AG04449 (cell line): Measurements from ENCODE around the gene MGST2.

Experiments
- CTCF ChIA-PET: fragments of 350-600 bp; formaldehyde crosslinking; extraction: SDS; loops from one replicate; lab custom pipeline; 2021; ENCODE audit warnings: antibody characterized with exemption; lab: Yijun Ruan, JAX
- POLR2A ChIA-PET: fragments of 400-600, 350-600 bp; formaldehyde crosslinking; extraction: SDS; loops from one replicate; lab custom pipeline; 2020; ENCODE audit warnings: antibody characterized with exemption, inconsistent platforms; lab: Yijun Ruan, JAX
- DNase-seq: peaks from one replicate; pipeline ENCODE4 v3.0.0-alpha.2; 2010; ENCODE audit warnings: low read depth, low spot score
- H3K4me3 ChIP-seq: 2 replicates; pipeline ENCODE4 v1.5.1; 2011; ENCODE audit warnings: low read depth, mild to moderate bottlenecking, control low read depth, low read length
- TF ChIP-seq, protein P1 (sequence below): IDR thresholded peaks from one replicate; pipeline ENCODE4 v1.5.1; 2011; ENCODE audit warnings: mild to moderate bottlenecking, moderate library complexity, low read length, control low read depth, inconsistent platforms; ENCODE audit not compliant: insufficient read depth; ENCODE audit errors: missing control alignments

Gene MGST2

DNA sequence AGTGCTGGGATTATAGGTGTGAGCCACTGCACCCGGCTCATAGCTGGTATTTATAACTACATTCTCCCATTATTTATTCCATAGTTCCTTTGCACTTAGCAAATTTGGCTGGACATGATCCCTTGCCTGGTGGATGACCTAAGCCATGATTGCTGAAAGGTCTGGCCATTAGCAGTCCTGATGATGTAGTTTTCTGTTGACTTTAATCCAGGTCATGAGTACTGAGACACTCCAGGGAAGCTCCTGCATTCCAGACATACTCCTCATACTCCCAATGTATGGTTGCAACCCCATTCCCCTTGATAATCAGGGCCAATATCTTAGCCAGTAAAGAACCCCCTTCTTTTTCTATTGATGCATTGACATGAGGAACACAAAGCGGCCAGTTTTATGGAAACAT, 24.4 kb upstream of the MGST2 start:
- TF ChIP-seq, protein P1, sequence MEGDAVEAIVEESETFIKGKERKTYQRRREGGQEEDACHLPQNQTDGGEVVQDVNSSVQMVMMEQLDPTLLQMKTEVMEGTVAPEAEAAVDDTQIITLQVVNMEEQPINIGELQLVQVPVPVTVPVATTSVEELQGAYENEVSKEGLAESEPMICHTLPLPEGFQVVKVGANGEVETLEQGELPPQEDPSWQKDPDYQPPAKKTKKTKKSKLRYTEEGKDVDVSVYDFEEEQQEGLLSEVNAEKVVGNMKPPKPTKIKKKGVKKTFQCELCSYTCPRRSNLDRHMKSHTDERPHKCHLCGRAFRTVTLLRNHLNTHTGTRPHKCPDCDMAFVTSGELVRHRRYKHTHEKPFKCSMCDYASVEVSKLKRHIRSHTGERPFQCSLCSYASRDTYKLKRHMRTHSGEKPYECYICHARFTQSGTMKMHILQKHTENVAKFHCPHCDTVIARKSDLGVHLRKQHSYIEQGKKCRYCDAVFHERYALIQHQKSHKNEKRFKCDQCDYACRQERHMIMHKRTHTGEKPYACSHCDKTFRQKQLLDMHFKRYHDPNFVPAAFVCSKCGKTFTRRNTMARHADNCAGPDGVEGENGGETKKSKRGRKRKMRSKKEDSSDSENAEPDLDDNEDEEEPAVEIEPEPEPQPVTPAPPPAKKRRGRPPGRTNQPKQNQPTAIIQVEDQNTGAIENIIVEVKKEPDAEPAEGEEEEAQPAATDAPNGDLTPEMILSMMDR, result no peak
- CTCF ChIA-PET, result interaction anchor here (4.4 to 7.5 kb wide), 3 partner anchors 13 to 37 kb away, joined by 23 to 84 read pairs (median 54); no protein-coding TSS in a partner anchor
- POLR2A ChIA-PET, result no interaction called here
- DNase-seq, result no peak
- H3K4me3 ChIP-seq, result no peak overlapping the region

DNA sequence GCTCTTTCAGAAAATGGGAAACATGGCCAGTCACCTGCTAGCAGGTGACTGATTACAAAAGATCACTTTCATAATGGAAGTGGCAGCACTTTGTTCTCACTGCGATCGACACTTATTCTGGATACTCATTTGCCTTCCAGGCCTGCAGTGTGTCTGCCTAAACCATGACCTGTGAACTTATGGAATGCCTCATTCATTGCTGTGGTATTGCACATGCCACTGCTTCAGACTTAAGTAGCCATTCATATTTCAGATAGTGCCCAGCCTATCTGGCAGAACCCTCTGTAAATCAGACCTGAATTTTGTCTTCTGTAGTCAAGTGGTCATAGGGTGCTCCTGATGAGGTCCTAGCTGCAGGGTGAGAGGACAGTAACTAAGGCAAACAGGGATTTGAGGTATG, 23.3 kb upstream of the MGST2 start:
- H3K4me3 ChIP-seq, result no peak overlapping the region
- peak; percentile 51 for DNase-seq
- ChIA-PET CTCF (interaction anchor here (1.0 to 7.5 kb wide), 6 partner anchors 9 to 718 kb away, joined by 3 to 84 read pairs (median 14); no protein-coding TSS in a partner anchor), POLR2A (no interaction called here)
- TF ChIP-seq, protein P1, result no peak

DNA sequence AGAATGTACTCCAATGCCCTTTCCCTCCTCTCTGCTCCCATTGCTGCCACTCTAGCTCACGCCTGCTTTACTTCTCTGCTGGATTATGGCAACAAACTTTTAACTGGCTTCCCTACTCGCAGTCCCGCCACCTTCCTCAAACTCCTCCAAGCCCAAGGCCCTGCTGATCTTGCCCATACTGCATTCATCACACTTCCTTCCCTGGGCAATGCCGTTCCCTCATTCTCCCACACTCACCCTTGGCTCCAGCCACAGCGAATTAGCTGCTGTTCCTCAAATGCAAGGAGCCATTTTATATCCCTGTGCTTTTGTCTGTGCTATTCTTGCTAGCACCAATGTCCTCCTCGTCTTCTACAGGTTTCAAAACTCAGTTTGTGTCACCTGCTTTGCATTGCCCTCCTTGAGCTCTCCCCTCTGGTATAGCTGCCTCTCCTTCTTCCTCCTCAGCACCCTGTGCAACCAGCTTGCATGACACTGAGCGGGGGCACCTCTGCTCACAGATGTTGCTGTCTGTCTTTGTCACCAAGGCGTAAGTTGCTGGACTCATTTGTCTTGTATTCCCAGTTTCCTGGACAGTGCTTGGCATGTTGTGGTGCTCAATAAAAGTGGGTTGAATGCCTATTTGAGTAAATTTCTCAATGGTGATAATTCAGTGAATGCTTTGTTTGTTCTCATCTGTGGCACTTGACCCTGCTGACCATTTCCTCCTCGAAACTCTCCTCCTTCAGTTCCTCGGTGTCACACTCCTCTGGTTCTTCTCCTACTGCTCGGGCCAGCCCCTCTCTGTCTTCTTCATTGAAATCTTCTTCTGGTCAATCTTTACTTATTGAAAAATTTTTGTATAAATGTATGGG, 22.4 kb upstream of the MGST2 start:
- no peak for DNase-seq
- CTCF ChIA-PET, result interaction anchor here (1.0 to 7.5 kb wide), 6 partner anchors 10 to 717 kb away, joined by 3 to 84 read pairs (median 14); no protein-coding TSS in a partner anchor
- H3K4me3 ChIP-seq, result no peak overlapping the region
- POLR2A ChIA-PET, result no interaction called here
- TF ChIP-seq, protein P1, result no peak

DNA sequence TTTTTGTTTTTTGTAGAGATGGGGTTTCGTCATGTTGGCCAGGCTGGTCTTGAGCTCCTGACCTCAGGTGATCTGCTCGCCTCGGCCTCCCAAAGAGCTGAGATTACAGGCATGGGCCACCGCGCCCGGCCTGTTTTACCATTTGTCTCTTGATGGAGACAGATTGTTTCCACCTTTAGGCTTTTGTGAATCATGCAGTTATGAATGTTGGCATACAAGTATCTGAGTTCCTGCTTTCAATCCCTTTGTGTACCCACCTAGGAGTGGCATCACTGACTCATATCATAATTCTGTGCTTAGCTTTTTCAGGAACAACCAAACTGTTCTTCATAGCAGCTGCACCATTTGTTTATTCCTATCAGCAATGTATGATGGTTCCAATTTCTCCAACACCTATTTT, 20.2 kb upstream of the MGST2 start:
- ChIA-PET POLR2A (no interaction called here), CTCF (interaction anchor here (0.7 to 18.1 kb wide), 5 partner anchors 10 to 112 kb away, joined by 3 to 554 read pairs (median 8); no protein-coding TSS in a partner anchor)
- TF ChIP-seq, protein P1, result no peak
- DNase-seq, result no peak
- H3K4me3 ChIP-seq, result no peak overlapping the region

DNA sequence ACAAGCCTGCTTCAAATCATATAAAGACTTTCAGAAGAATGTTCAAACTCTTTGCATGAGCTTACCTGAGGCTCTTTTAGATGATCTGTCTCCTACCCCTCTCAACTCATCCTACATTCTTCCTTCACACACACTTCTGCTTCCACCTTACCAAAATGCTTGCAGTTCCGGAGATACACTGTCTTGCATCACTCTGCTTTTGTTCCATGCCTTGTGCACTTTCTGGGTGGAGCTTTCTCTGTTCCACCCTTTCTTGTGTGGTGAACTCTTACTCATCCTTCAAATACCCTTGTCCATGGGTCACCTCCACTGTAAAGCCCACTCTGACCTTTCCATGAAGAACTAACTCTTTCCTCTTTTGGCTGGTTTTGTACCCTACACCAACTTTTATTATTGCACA, 18.4 kb upstream of the MGST2 start:
- DNase-seq, result no peak
- TF ChIP-seq, protein P1, result no peak
- ChIA-PET CTCF (interaction anchor here (0.6 to 18.1 kb wide), 4 partner anchors 8 to 139 kb away, joined by 3 to 554 read pairs (median 4); no protein-coding TSS in a partner anchor), POLR2A (no interaction called here)
- no peak overlapping the region for H3K4me3 ChIP-seq

DNA sequence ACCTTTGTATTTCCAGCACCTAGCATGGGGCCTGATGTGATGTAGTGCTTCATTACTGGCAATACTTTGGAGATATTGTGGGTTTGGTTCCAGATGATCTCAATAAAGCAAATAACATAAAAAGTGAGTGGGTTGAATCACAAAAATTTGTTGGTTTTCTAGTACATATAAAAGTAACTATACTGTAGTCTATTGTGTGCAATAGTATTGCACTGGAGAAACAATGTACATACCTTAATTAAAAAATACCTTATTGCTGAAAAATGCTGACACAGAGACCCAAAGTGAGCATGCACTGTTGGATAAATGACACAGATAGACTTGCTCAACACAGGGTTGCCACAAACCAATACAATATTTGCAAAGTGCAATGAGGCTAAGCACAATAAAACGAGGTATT, 17.7 kb upstream of the MGST2 start:
- POLR2A ChIA-PET, result no interaction called here
- TF ChIP-seq, protein P1, result no peak
- CTCF ChIA-PET, result interaction anchor here (11.5 to 18.1 kb wide), 2 partner anchors 29 to 47 kb away, joined by 116 to 554 read pairs; no protein-coding TSS in a partner anchor
- no peak for DNase-seq
- no peak overlapping the region for H3K4me3 ChIP-seq
